SK-N-MC (cell line): ENCODE measurements around the gene PLEKHG4B.

Experiments used
- DNase-seq: peaks from one replicate; pipeline ENCODE4 v3.0.0-alpha.2; 2011; ENCODE audit warnings: low read depth, low spot score
- H3K27ac ChIP-seq: fragments of 200-600 bp; sonication (generic); 2 replicates; pipeline ENCODE4 v1.5.1; 2016; ENCODE audit warnings: mixed run types
- H3K36me3 ChIP-seq: fragments of 200-600 bp; sonication (generic); 2 replicates; pipeline ENCODE4 v1.6.1; 2017; ENCODE audit warnings: antibody characterized with exemption, low read length, mixed read lengths; ENCODE audit not compliant: insufficient read depth
- H3K4me3 ChIP-seq: fragments of 200-600 bp; sonication (generic); 2 replicates; pipeline ENCODE4 v1.5.1; 2016
- H3K9ac ChIP-seq: fragments of 200-600 bp; sonication (generic); 2 replicates; pipeline ENCODE4 v1.8.0; 2017; ENCODE audit warnings: mixed run types, mixed read lengths; ENCODE audit not compliant: insufficient read length
- H3K9me3 ChIP-seq: fragments of 200-600 bp; sonication (generic); 2 replicates; pipeline ENCODE4 v1.6.1; 2017; ENCODE audit warnings: low read depth, mild to moderate bottlenecking, antibody characterized with exemption, low read length, moderate library complexity, mixed read lengths
- EZH2 ChIP-seq: fragments of 200-600 bp; sonication (generic); IDR thresholded peaks from one replicate; pipeline ENCODE4 v1.6.1; 2017; ENCODE audit warnings: antibody characterized with exemption
- FOXP2 ChIP-seq: optimal IDR thresholded peaks from 2 replicates; pipeline ENCODE3; 2011; ENCODE audit warnings: mild to moderate bottlenecking, moderate library complexity; ENCODE audit not compliant: insufficient read depth; ENCODE audit errors: extremely low read length, control extremely low read depth
- POLR2AphosphoS5 ChIP-seq: IDR thresholded peaks from 2 replicates; pipeline ENCODE4 v1.6.1; 2012; ENCODE audit warnings: mild to moderate bottlenecking, low read depth, low read length, borderline replicate concordance

The PLEKHG4B gene

DNA sequence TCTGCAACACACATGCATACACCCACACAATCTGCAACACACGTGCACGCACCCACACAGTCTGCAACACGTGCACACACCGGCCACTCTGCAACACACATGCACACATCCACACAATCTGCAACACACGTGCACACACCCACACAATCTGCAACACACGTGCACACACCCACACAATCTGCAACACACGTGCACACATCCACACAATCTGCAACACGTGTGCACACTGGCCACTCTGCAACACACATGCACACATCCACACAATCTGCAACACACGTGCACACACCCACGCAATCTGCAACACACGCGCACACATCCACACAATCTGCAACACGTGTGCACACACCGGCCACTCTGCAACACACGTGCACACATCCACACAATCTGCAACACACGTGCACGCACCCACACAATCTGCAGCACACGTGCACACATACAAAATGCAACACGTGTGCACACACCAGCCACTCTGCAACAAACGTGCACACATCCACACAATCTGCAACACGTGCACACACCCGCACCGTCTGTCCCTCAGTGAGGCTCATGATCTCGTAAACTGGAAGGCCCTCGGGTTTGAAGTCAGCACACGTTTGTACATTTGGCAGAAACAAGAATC, 18.4 kb downstream of the PLEKHG4B start:
- Histone ChIP-seq H3K9ac (no peak overlapping the region), H3K36me3 (no peaks in the 10 kb centered on the region), H3K27ac (no peak overlapping the region), H3K9me3 (no peaks in the 10 kb centered on the region), H3K4me3 (no peak overlapping the region)
- DNase-seq: no peak
- TF ChIP-seq FOXP2: no peak
- no peak for TF ChIP-seq EZH2
- no peak for TF ChIP-seq POLR2AphosphoS5

DNA sequence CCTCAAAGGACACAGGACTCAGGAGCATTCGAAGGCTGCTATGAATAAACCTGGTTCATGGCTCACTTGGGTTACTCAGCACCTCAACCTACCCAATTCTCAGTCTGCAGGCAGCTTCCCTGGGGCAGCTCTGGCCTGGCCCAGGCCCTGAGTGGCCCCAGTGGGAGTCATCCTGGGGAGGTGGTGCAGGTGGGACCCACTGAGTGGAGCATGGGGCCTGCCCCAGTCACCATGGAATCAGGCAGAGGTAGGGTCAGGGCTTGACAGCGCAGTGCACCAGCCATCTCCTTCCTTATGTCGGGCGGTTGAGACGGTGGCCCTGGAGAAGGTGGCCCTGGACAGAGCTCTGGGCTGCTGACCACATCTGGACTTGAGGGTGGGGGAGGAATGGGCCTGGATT, 19.2 kb downstream of the PLEKHG4B start:
- Histone ChIP-seq H3K9me3 (no peaks in the 10 kb centered on the region), H3K27ac (no peak overlapping the region), H3K4me3 (no peak overlapping the region), H3K36me3 (no peaks in the 10 kb centered on the region), H3K9ac (no peak overlapping the region)
- no peak for TF ChIP-seq EZH2
- TF ChIP-seq POLR2AphosphoS5: no peak
- TF ChIP-seq FOXP2: no peak
- no peak for DNase-seq

GRCh38 chr5:119486-120097, 27.6 kb downstream of the PLEKHG4B start:
- H3K36me3 ChIP-seq: no peaks in the 10 kb centered on the region
- no peak for TF ChIP-seq EZH2
- TF ChIP-seq POLR2AphosphoS5: no peak
- TF ChIP-seq FOXP2: no peak
- H3K9me3 ChIP-seq: no peaks in the 10 kb centered on the region
- no peak overlapping the region for H3K9ac ChIP-seq
- no peak overlapping the region for H3K27ac ChIP-seq
- H3K4me3 ChIP-seq: no peak overlapping the region
- DNase-seq: no peak

DNA sequence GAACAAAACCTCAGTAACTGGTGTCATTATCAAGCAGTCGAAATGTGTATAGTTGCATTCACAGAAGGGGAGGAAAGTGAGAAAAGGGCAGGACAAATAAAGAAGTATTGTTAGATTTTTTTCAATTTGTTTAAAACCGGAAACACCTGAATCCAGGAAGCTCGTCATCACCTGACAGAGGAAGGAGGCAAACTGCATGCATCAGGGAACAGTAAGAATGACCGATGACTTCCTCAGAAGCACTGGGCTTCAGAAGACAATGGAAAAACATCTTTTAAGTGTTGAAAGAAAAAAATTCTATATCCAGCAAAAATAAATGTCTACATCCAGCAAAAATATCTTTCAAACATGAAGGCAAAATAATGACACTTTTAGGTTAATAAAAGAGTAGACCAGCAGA, 29.5 kb downstream of the PLEKHG4B start:
- Histone ChIP-seq H3K36me3 (no peaks in the 10 kb centered on the region), H3K9ac (no peak overlapping the region), H3K9me3 (0 out of 2 replicates have a peak, but pooled peaks cover 1% of the 10 kb centered on the region), H3K4me3 (no peak overlapping the region), H3K27ac (no peak overlapping the region)
- no peak for DNase-seq
- TF ChIP-seq EZH2: no peak
- TF ChIP-seq FOXP2: no peak
- TF ChIP-seq POLR2AphosphoS5: no peak

GRCh38 chr5:125815-126214, 33.8 kb downstream of the PLEKHG4B start:
- no peak overlapping the region for H3K27ac ChIP-seq
- H3K36me3 ChIP-seq: no peaks in the 10 kb centered on the region
- H3K4me3 ChIP-seq: no peak overlapping the region
- H3K9ac ChIP-seq: no peak overlapping the region
- 0 out of 2 replicates have a peak, but pooled peaks cover 6% of the 10 kb centered on the region for H3K9me3 ChIP-seq
- no peak for DNase-seq
- TF ChIP-seq FOXP2: no peak
- no peak for TF ChIP-seq POLR2AphosphoS5
- TF ChIP-seq EZH2: no peak

GRCh38 chr5:126806-127205, 34.8 kb downstream of the PLEKHG4B start:
- TF ChIP-seq POLR2AphosphoS5 (no peak), FOXP2 (no peak), EZH2 (no peak)
- no peak overlapping the region for H3K4me3 ChIP-seq
- H3K36me3 ChIP-seq: no peaks in the 10 kb centered on the region
- H3K27ac ChIP-seq: no peak overlapping the region
- H3K9me3 ChIP-seq: 0 out of 2 replicates have a peak, but pooled peaks cover 6% of the 10 kb centered on the region
- H3K9ac ChIP-seq: no peak overlapping the region
- no peak for DNase-seq

DNA sequence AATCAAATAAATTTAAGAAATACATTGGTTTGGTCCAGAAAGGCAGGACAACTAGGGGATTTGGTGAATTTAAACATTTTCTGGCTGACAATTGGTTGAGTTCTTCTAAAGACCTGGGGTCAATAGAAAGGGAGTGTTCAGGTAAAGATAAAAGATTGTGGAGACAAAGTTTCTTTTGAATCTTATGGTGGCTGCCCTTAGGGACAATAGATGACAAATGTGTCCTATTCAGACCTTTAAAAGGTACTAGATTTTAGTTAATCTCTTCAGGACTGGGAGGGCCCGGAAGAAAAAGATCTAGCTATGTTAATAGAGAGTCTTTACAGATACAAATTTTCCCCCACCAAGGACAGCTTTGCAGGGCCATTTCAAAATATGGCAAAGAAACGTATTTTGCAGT, 35.9 kb downstream of the PLEKHG4B start:
- no peak for DNase-seq
- no peak overlapping the region for H3K9ac ChIP-seq
- H3K27ac ChIP-seq: no peak overlapping the region
- H3K36me3 ChIP-seq: no peaks in the 10 kb centered on the region
- no peak overlapping the region for H3K4me3 ChIP-seq
- 0 out of 2 replicates have a peak, but pooled peaks cover 6% of the 10 kb centered on the region for H3K9me3 ChIP-seq
- TF ChIP-seq EZH2: no peak
- no peak for TF ChIP-seq FOXP2
- no peak for TF ChIP-seq POLR2AphosphoS5

GRCh38 chr5:128446-128845, 36.5 kb downstream of the PLEKHG4B start:
- no peak overlapping the region for H3K4me3 ChIP-seq
- H3K36me3 ChIP-seq: no peaks in the 10 kb centered on the region
- no peak overlapping the region for H3K9ac ChIP-seq
- DNase-seq: no peak
- no peak overlapping the region for H3K27ac ChIP-seq
- TF ChIP-seq EZH2: no peak
- no peak for TF ChIP-seq FOXP2
- TF ChIP-seq POLR2AphosphoS5: no peak
- 0 out of 2 replicates have a peak, but pooled peaks cover 6% of the 10 kb centered on the region for H3K9me3 ChIP-seq
